GM23338 (cell line): ENCODE results near the gene RNF145. TPM values are rescaled to one million over a fixed set of nuclear protein-coding genes. Genes with fewer than 3 reads are reported as not detected.

Experiments
- ATAC-seq: fragments of 200-7000 bp; cut with Tn5 transposase; 3 replicates; pipeline ENCODE4 v1.9.1; 2020
- DNase-seq: peaks from one replicate; pipeline ENCODE4 v3.0.0-alpha.2; 2015; ENCODE audit warnings: low spot score
- H2AFZ ChIP-seq: fragments of 200-600 bp; sonication (generic); 2 replicates; pipeline ENCODE4 v1.8.0; 2016; ENCODE audit warnings: antibody characterized with exemption, mild to moderate bottlenecking, moderate library complexity
- H3F3A ChIP-seq: fragments of 200-600 bp; sonication (generic); replicated peaks from 2 replicates; pipeline ENCODE4 v1.8.0; 2017; ENCODE audit warnings: antibody characterized with exemption, mixed run types, low read depth
- H3K27ac ChIP-seq: fragments of 200-600 bp; sonication (generic); 2 replicates; pipeline ENCODE4 v1.6.1; 2016; ENCODE audit warnings: low read depth
- H3K27me3 ChIP-seq: fragments of 200-600 bp; sonication (generic); 2 replicates; pipeline ENCODE4 v1.8.0; 2016; ENCODE audit warnings: mild to moderate bottlenecking, mixed run types, moderate library complexity; ENCODE audit not compliant: insufficient read depth
- H3K36me3 ChIP-seq: fragments of 200-600 bp; sonication (generic); 2 replicates; pipeline ENCODE4 v1.8.0; 2016; ENCODE audit warnings: mild to moderate bottlenecking; ENCODE audit not compliant: insufficient read depth
- H3K4me1 ChIP-seq: fragments of 200-600 bp; sonication (generic); 2 replicates; pipeline ENCODE4 v1.8.0; 2016; ENCODE audit warnings: mild to moderate bottlenecking, moderate library complexity; ENCODE audit not compliant: insufficient read depth
- H3K4me2 ChIP-seq: fragments of 200-600 bp; sonication (generic); 2 replicates; pipeline ENCODE4 v1.7.1; 2017; ENCODE audit warnings: mixed run types
- H3K4me3 ChIP-seq: fragments of 200-600 bp; sonication (generic); 2 replicates; pipeline ENCODE4 v1.6.1; 2016; ENCODE audit warnings: mixed run types
- H3K79me2 ChIP-seq: fragments of 200-600 bp; sonication (generic); replicated peaks from 2 replicates; pipeline ENCODE4 v1.8.0; 2017; ENCODE audit warnings: mild to moderate bottlenecking; ENCODE audit not compliant: insufficient read depth
- H3K9me2 ChIP-seq: fragments of 200-600 bp; sonication (generic); 2 replicates; pipeline ENCODE4 v1.8.0; 2017; ENCODE audit not compliant: insufficient read depth
- H4K20me1 ChIP-seq: fragments of 200-600 bp; sonication (generic); replicated peaks from 2 replicates; pipeline ENCODE4 v1.8.0; 2017; ENCODE audit warnings: mild to moderate bottlenecking; ENCODE audit not compliant: insufficient read depth
- H3K27ac Mint-ChIP-seq: 2 replicates; pipeline ENCODE4 v1.8.0; 2020; ENCODE audit warnings: inconsistent platforms, mild to moderate bottlenecking, moderate library complexity, mixed read lengths
- H3K27me3 Mint-ChIP-seq: 3 replicates; pipeline ENCODE4 v1.8.0; 2022; ENCODE audit warnings: low read depth, mild to moderate bottlenecking, moderate library complexity, mixed read lengths, inconsistent platforms; ENCODE audit not compliant: insufficient read depth, poor library complexity
- H3K36me3 Mint-ChIP-seq: 3 replicates; pipeline ENCODE4 v1.8.0; 2021; ENCODE audit warnings: low read depth, mild to moderate bottlenecking, inconsistent platforms, moderate library complexity, mixed read lengths
- H3K4me1 Mint-ChIP-seq: 3 replicates; pipeline ENCODE4 v1.8.0; 2020; ENCODE audit warnings: mild to moderate bottlenecking, inconsistent platforms, mixed read lengths
- H3K4me3 Mint-ChIP-seq: 3 replicates; pipeline ENCODE4 v1.8.0; 2021; ENCODE audit warnings: moderate library complexity, mild to moderate bottlenecking, inconsistent platforms, mixed read lengths
- H3K9me3 Mint-ChIP-seq: 3 replicates; pipeline ENCODE4 v1.8.0; 2020; ENCODE audit warnings: moderate library complexity, mild to moderate bottlenecking, inconsistent platforms, mixed read lengths
- CREB1 ChIP-seq: fragments of 250-450 bp; sonication (Bioruptor Pico); IDR thresholded peaks from 2 replicates; pipeline ENCODE4 v1.5.0; 2020; ENCODE audit warnings: low read depth, mild to moderate bottlenecking, moderate library complexity
- CTCF ChIP-seq, 2 experiments: fragments of 200-600 bp in 1 of 2; sonication (generic) in 1 of 2; conservative IDR thresholded peaks; 2 replicates each; pipeline versions ENCODE4 v1.5.1 to v1.6.1; 2016 to 2017; ENCODE audit warnings: antibody characterized with exemption in 2 of 2, low read depth in 2 of 2, mild to moderate bottlenecking in 2 of 2, moderate library complexity in 1 of 2
- ETS1 ChIP-seq: IDR thresholded peaks from 2 replicates; pipeline ENCODE4 v1.6.1; 2016; ENCODE audit warnings: antibody characterized with exemption
- EZH2 ChIP-seq: fragments of 200-600 bp; sonication (generic); IDR thresholded peaks from one replicate; pipeline ENCODE4 v1.8.0; 2017; ENCODE audit warnings: antibody characterized with exemption, mild to moderate bottlenecking, low read depth; ENCODE audit not compliant: unreplicated experiment
- EZH2phosphoT487 ChIP-seq: fragments of 200-600 bp; sonication (generic); IDR thresholded peaks from one replicate; pipeline ENCODE4 v1.8.1; 2018; ENCODE audit warnings: antibody characterized with exemption; ENCODE audit not compliant: unreplicated experiment
- JUNB ChIP-seq: IDR thresholded peaks from one replicate; pipeline ENCODE4 v1.6.1; 2016; ENCODE audit warnings: antibody characterized with exemption; ENCODE audit not compliant: unreplicated experiment
- NANOG ChIP-seq: IDR thresholded peaks from 2 replicates; pipeline ENCODE4 v1.6.1; 2016; ENCODE audit warnings: antibody characterized with exemption, borderline replicate concordance
- POLR2AphosphoS5 ChIP-seq: IDR thresholded peaks from 2 replicates; pipeline ENCODE4 v1.6.1; 2016; ENCODE audit warnings: antibody characterized with exemption, low read depth
- REST ChIP-seq: IDR thresholded peaks from one replicate; pipeline ENCODE4 v1.6.1; 2018; ENCODE audit warnings: antibody characterized with exemption; ENCODE audit not compliant: unreplicated experiment
- ZNF114 ChIP-seq: fragments of 250-450 bp; sonication (Bioruptor Pico); IDR thresholded peaks from 2 replicates; pipeline ENCODE4 v1.5.0; 2020; ENCODE audit warnings: mild to moderate bottlenecking, moderate library complexity
- ZNF331 ChIP-seq: fragments of 250-450 bp; sonication (Bioruptor Pico); IDR thresholded peaks from 2 replicates; pipeline ENCODE4 v1.5.0; 2020; ENCODE audit warnings: low read depth, mild to moderate bottlenecking, moderate library complexity
- polyA plus RNA-seq: library from polyadenylated mRNA; unstranded; fragments of >200 nt; fragmentation: Nextera tagmentation; extraction: Ambion mirVana; gene quantifications from 2 replicates; pipeline ENCODE4 v1.2.1, GENCODE V29; 2016
- total RNA-seq: library from RNA; depleted of rRNA; stranded (reverse); fragments of >200 nt; shearing (Covaris generic); gene quantifications from 2 replicates; pipeline ENCODE4 v1.2.3, GENCODE V29; 2014

Gene RNF145
- total and polyA plus RNA-seq, 2 experiments from 2014 or later: 15.6 to 43.5 TPM

GRCh38 chr5:159211729-159212174, 2.4 kb upstream of the RNF145 start (continued):
- TF ChIP-seq CTCF (conservative IDR thresholded peaks at IDR 0.05; ENCODE audit: low read depth in 2 of 2) (no peak), JUNB (no peak), CREB1 (no peak), EZH2 (no peak), NANOG (no peak), EZH2phosphoT487 (no peak), ETS1 (no peak), REST (no peak), POLR2AphosphoS5 (no peak)

DNA sequence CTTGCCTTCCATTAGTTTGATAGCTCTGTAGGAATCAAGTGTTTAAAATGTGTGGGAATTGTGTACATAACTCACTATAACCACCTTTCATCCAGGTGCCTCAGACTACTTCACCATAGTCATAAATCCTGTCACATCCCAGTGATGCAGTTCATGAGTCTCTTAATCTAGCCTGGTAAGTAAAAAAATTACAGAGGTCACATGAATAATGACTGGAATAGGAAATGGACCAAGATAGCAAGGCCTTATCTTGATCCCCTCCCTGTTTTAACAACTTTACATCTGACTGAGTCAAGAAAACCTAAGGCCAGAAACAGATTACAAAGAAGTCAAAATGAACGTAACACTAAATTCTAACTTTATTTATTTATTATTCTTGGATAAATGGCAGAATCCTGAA, 1.5 kb upstream of the RNF145 start:
- H3K4me1 ChIP-seq: peaks cover 37% of the 10 kb centered on the region
- peaks cover 28% of the 10 kb centered on the region for H3K79me2 ChIP-seq
- Mint-ChIP-seq H3K4me1 (peaks cover 37% of the 10 kb centered on the region), H3K4me3 (peak overlapping the region; percentile 94), H3K27ac (no peak overlapping the region), H3K36me3 (no peaks in the 10 kb centered on the region), H3K27me3 (peaks cover 6% of the 10 kb centered on the region), H3K9me3 (peaks cover 3% of the 10 kb centered on the region; the same call in 1 of the 3 replicates)
- H4K20me1 ChIP-seq: peaks cover 8% of the 10 kb centered on the region; the same call in 1 of the 2 replicates
- H3K4me2 ChIP-seq: peak overlapping the region; percentile 79; the same call in 1 of the 2 replicates
- ATAC-seq: no peak
- no peak for TF ChIP-seq NANOG
- TF ChIP-seq ZNF114 (CRISPR knock-in tag): no peak
- TF ChIP-seq ZNF331 (CRISPR knock-in tag): no peak
- no peak for TF ChIP-seq CTCF (conservative IDR thresholded peaks at IDR 0.05; ENCODE audit: low read depth in 2 of 2)
- TF ChIP-seq REST: no peak
- no peaks in the 10 kb centered on the region for H3K9me2 ChIP-seq
- peaks cover 35% of the 10 kb centered on the region for H3K27me3 ChIP-seq
- H2AFZ ChIP-seq: no peak overlapping the region; the same call in 1 of the 2 replicates
- H3K27ac ChIP-seq: no peak overlapping the region
- DNase-seq: no peak
- no peaks in the 10 kb centered on the region for H3K36me3 ChIP-seq
- H3F3A ChIP-seq: no peaks in the 10 kb centered on the region
- H3K4me3 ChIP-seq: no peak overlapping the region
